RPMI8226 (cell line): ENCODE measurements around the gene TAF1.
"Not testable (repeated sequence)": the region's sequence is repeated elsewhere in the genome, so short reads cannot be mapped to it uniquely, and the experiment has no call there.

Source experiments
- DNase-seq: peaks from one replicate; pipeline ENCODE4 v3.0.0-alpha.2; 2015

TAF1 gene

DNA sequence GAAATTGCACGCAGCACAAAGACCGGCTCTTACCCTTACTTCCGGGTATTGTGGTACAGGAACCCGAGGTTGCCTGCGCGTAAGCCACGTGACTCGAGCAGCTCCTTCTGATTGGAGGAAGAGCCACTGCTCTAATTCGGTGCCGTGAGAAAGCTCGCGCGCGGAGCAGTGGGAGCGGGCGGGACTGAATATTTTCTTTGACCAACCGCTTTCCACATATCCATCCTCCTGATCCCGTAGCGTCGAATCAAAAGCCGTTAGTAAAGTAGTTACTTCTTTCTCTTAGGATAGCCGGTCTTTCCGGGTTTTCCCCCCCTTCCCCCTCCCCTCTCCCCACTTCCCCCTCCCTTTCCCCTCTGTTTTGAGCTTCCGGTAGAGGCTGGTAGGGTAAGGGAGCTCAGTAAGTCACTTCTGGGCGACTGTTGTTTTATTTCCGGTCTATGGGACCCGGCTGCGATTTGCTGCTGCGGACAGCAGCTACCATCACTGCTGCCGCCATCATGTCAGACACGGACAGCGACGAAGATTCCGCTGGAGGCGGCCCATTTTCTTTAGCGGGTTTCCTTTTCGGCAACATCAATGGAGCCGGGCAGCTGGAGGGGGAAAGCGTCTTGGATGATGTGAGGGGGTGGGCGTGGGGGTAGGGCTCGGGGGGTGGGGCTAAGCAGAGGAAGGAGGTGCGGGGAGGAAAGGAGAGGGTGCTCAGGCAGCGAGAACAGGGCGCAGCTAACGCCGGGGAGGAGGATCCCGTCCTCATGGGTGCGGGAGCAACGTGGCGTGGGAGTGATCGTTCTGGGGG, at the start of gene TAF1:
Gene TAF1, plus strand, starts transcription at position 483 of the 799 bp plus-strand sequence. Its CDS starts 18 bp downstream, at position 501.
- DNase-seq, result peak; percentile 96

DNA sequence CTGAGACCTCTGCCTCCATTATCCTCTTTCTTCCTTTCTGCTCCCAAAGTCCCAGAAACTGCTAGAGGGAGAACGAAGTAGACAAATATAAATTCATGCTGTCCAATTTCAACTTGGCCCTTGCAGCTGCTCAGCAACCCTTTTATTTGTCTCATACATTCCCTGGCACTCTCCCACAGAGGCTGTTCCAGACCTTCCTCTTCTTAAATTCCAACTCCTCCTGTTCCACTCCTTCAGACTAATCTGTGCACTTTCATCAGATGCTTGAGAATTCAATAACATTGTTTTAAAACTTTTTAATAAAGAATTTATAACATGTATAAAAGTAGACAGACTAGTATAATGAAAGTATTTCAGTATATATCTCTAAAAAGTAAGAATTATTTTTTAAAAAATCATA, 49.2 kb upstream of the TAF1 start:
- not testable (repeated sequence) for DNase-seq

GRCh38 chrX:71320126-71320525, 46.0 kb upstream of the TAF1 start:
- DNase-seq, result no peak

DNA sequence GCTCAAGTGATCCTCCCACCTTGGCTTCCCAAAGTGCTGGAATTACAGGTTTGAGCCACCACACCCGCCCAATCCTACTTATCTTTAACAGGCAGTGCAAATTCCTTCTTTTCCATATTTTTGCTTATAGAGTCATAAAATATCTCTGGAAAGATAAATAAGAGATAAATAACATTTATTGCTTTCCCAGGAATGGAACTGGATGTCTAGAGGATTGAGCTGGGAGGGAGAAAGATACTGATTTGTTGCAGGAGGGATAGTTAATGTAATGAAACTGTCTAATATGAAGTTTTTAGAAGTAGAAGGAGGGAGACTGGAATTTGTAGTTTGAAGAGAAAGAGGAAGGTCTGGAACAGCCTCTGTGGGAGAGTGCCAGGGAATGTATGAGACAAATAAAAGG, 44.4 kb upstream of the TAF1 start:
- DNase-seq, result no peak

DNA sequence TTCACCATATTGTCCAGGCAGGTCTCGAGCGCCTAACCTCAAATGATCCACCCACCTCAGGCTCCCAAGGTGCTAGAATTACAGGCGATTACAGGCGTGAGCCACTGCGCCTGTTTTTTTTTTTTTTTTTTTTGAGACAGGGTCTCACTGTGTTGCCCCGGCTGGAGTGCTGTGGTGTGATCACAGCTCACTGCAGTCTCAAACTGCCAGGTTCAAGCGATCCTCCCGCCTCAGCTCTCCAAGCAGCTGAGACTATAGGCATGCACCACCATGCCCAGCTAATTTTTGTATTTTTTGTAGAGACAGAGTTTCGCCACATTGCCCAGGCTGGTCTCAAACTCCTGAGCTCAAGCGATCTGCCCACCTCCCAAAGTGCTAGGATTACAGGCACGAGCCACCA, 41.7 kb upstream of the TAF1 start:
- not testable (repeated sequence) for DNase-seq

- DNase-seq, result no peak
Observed at GRCh38 chrX:71326394-71326793, 39.8 kb upstream of the TAF1 start.

DNA sequence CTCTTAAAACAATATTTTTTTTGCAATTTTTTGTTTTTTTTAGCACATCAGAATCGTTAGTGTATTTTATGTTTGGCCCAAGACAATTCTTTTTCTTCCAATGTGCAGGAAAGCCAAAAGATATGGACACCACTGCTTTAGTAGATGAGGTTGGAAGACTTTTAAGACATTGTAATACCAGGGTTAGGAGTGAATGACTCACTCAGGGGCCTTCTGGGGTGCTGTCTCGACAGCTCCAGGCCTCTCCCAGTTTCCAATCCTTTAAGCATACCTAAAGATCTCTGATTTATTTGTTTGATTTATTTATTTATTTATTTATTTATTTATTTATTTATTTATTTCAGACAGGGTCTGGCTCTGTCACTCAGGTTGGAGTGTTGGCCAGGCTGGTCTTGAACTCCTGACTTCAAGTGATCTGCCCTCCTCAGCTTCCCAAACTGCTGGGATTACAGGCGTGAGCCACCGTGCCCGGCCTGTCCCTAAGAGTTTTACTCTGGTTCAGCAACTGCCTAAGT, 16.9 kb upstream of the TAF1 start:
- not testable (repeated sequence) for DNase-seq

DNA sequence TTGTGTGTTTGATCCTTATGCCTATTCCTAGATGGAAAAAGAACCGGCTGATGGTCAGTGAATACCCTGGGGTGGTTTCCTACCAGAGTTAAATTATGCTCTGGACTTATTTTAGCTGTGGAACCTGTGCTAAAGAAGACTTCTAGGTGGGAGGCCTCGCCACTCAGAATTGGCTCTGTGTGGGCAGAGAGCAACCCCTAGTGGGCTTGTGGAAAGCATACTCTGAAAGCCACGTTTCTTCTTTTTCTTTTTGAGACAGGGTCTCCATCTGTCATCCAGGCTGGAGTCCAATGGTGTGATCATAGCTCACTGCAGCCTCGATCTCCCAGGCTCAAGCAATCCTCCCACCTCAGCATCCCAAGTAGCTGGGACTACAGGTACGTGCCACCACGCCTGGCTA, 16.3 kb upstream of the TAF1 start:
- DNase-seq, result not testable (repeated sequence)

DNA sequence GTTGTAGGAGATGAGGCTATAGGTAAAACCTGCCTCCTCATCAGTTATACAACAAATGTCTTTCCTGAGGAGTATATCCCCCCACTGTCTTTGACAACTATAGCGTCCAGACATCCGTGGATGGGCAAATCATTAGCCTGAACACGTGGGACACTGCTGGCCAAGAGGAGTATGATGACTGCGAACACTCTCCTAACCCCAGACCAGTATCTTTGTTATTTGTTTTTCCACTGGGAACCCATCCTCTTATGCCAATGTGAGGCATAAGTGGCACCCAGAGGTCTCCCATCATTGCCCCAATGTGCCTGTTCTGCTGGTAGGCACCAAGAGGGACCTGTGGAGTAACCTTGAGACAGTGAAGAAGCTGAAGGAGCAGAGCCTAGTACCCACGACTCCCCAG, 13.7 kb upstream of the TAF1 start:
- not testable (repeated sequence) for DNase-seq

GRCh38 chrX:71364221-71364620, 1.9 kb upstream of the TAF1 start:
- no peak for DNase-seq

GRCh38 chrX:71365356-71365874, 742 bp upstream of the TAF1 start:
- DNase-seq, result no peak

GRCh38 chrX:71366674-71367256, 608 bp downstream of the TAF1 start:
- DNase-seq, result peak; percentile 21

DNA sequence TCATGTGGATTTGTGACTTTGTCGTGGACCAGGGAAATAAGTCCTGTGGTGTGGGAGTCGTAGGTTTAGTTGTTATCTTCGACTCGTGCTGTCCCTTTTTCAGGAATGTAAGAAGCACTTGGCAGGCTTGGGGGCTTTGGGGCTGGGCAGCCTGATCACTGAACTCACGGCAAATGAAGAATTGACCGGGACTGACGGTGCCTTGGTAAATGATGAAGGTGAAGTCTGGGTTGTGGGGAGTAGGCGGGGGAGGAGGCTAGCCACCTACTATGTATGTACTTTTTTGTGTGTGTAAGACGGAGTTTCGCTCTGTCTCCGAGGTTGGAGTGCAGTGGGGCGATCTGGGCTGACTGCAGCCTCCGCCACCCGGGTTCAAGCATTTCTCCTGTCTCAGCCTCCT, 1.2 kb downstream of the TAF1 start:
- DNase-seq, result no peak

DNA sequence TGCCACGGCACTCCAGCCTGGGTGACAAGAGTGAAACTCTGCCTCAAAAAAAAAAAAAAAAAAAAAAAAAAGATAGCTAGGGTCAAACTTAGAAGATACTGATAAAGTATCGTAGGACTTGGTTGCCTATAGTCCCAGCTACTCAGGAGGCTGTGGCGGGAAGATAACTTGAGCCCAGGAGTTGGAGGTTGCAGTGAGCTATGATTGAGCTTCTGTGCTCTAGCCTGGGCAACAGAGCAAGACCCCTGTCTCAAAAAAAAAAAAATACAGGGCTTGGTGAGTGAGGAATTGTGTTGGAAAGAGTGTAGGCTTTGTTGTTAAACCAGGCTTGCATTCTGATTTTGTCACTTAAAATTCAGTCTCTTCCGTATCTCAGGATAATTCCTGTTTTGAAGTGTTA, 6.2 kb downstream of the TAF1 start:
- DNase-seq, result no peak

DNA sequence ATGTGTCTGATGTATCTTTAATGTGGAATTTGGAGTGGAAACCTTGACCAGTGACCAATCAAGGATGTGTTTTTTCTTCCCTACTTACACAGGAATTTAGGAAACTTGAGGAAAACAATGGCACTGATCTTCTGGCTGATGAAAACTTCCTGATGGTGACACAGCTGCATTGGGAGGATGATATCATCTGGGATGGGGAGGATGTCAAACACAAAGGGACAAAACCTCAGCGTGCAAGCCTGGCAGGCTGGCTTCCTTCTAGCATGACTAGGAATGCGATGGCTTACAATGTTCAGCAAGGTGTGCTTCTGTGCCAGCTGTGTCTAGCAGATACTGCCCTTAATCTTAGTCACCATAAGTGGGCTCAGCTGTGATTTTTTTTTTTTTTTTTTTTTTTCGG, 12.6 kb downstream of the TAF1 start:
- DNase-seq, result no peak

- not testable (repeated sequence) for DNase-seq
Observed at GRCh38 chrX:71391725-71392124, 25.6 kb downstream of the TAF1 start.

GRCh38 chrX:71393919-71394318, 27.8 kb downstream of the TAF1 start:
- DNase-seq, result no peak

DNA sequence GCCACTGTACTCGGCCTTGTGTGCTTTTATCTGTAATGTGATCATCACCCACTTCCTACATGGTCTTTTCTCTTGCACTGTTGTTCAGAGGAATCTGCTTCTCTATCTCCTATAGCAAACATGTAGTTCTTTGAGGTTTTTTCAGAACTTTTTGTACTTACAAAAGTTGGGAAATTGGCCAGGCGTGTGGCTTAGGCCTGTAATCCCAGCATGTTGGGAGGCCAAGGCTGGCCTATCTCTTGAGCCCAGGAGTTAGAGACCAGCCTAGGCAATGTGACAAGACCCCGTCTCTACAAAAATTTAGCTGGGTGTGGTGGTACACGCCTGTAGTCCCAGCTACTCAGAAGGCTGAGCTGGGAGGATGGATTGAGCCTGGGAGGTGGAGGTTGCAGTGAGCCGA, 30.4 kb downstream of the TAF1 start:
- no peak for DNase-seq

- DNase-seq, result no peak
Observed at GRCh38 chrX:71400710-71401109, 34.6 kb downstream of the TAF1 start.

DNA sequence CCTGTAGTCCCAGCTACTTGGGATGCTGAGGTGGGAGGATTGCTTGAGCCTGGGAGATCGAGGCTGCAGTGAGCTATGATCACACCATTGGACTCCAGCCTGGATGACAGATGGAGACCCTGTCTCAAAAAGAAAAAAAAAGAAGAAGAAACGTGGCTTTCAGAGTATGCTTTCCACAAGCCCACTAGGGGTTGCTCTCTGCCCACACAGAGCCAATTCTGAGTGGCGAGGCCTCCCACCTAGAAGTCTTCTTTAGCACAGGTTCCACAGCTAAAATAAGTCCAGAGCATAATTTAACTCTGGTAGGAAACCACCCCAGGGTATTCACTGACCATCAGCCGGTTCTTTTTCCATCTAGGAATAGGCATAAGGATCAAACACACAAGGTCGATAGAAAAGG, 50.1 kb downstream of the TAF1 start:
- not testable (repeated sequence) for DNase-seq

DNA sequence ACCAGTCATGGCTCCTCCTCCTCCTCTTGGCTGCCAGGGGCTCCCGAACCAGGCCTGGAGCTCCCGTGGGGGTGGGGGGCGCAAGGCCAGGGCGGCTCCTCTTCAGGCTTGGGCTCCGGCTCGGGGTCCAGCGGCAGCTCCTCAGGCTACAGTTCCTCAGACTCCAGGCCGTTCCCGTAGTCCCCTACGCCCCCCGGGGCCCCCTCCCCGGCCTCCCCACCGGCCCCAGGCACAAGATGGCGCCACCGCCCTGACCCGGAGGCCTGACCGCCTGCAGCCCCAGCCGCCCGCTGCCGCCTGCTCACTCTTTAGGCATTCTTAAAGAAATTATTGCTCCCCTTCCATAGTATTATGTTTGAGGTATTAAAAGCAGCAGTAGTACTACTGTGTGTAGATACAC, 54.5 kb downstream of the TAF1 start:
- DNase-seq, result no peak

GRCh38 chrX:71432733-71433132, 66.6 kb downstream of the TAF1 start:
- no peak for DNase-seq

DNA sequence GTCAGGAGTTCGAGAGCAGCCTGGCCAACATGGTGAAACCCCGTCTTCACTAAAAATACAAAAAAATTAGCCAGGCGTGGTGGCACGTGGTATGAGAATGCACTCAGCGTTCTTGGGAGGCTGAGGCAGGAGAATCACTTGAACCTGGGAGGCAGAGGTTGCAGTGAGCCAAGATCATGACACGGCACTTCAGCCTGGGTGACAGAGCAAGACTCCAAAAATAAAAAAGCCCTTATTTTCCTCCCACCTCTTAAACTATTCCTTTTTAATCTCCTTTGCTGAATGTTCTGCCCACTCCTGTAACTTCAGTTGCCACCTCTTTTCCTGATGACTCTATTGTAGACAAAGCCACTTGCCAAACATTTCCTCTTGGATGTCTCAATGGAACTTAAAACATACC, 72.6 kb downstream of the TAF1 start:
- no peak for DNase-seq

- DNase-seq, result no peak
Observed at GRCh38 chrX:71439420-71439819, 73.3 kb downstream of the TAF1 start.
